IPS-NIHi7 (cell line): Measurements from ENCODE around the gene ALG13.
"Not testable (repeated sequence)": the region's sequence is repeated elsewhere in the genome, so short reads cannot be mapped to it uniquely, and the experiment has no call there.

Experiments
- DNase-seq: peaks from one replicate; pipeline ENCODE4 v3.0.0; 2012; ENCODE audit warnings: mixed read lengths; ENCODE audit errors: extremely low spot score

The ALG13 gene

GRCh38 chrX:111759686-111760085 is 78.7 kb downstream of the ALG13 start:
- no peak for DNase-seq

GRCh38 chrX:111761578-111762135 is 80.7 kb downstream of the ALG13 start:
- DNase-seq, result no peak

DNA sequence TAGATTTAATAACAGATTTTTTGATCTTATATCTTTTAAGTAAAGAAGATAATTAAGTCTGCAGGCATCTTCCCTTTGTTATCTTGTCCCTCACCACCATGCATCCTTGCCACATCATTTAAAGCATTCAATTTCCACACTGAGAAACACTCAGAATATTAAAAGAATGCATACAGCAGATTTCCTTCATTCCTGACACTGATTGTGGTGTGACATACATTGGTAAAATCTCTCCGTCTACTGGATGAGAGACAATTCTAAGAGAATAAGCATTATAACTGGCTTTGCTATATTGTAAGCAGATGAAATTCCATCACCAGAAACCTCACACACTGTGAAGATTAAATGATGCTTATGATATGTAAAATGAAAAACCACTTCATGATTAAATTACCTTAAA is 97.6 kb downstream of the ALG13 start:
- no peak for DNase-seq

DNA sequence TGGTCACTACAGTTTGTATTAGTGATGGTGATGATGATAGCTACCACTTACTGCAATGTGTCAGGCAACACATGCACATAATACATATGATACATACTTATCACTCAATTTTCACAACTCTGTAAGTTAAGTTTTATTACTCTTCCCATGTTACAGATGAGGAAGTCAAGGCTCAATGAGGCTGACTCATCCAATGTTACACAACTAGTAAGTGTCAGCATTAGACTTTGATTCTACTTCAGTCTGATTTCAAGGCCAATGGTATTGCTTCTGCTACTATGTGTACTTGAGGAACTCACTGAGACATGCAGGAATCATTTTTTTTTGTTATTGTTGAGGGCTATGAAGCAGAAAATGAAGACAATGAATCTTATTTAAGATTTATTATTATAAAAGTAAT is 98.6 kb downstream of the ALG13 start:
- DNase-seq, result no peak

DNA sequence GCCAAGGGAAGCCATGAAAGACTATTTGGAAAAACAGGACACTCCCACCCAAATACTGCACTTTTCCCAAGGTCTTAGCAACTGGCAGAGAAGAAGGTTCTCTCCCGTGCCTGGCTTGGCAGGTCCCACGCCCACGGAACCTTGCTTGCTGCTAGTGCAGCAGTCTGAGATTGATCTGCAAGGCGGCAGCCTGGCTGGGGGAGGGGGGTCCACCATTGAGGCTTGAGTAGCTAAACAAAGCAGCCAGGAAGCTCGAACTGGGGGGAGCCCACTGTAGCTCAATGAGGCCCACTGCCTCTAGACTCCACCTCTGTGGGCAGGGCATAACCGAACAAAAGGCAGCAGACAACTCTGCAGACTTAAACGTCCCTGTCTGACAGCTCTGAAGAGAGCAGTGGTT is 103.7 kb downstream of the ALG13 start:
- DNase-seq, result no peak

GRCh38 chrX:111790054-111790453 is 109.1 kb downstream of the ALG13 start:
- DNase-seq, result not testable (repeated sequence)
